NB4 (cell line): ENCODE measurements around the gene RASGEF1C.

Experiments
- CTCF ChIP-seq: IDR thresholded peaks from one replicate; pipeline ENCODE4 v1.5.1; 2012; ENCODE audit warnings: low read depth, low read length
- MAX ChIP-seq: IDR thresholded peaks from 2 replicates; pipeline ENCODE4 v1.6.1; 2011; ENCODE audit warnings: low read depth, low read length
- POLR2A ChIP-seq: IDR thresholded peaks from 2 replicates; pipeline ENCODE4 v1.6.1; 2011; ENCODE audit warnings: mild to moderate bottlenecking; ENCODE audit not compliant: insufficient read length; ENCODE audit errors: extremely low read depth

GRCh38 chr5:180074462-180074861 is 134.5 kb downstream of the RASGEF1C start:
- TF ChIP-seq CTCF (no peak), MAX (no peak), POLR2A (no peak)
